HCT116 (cell line): ENCODE measurements around the gene PHOX2A. TPM values are rescaled to one million over a fixed set of nuclear protein-coding genes. Genes with fewer than 3 reads are reported as not detected.
A peak's percentile ranks its signal among the peaks of the same experiment; 100 is the strongest.

Experiments
- ATAC-seq: fragments of 200-7000 bp; cut with Tn5 transposase; 2 replicates; pipeline ENCODE4 v1.9.1; 2020; ENCODE audit warnings: mild to moderate bottlenecking, moderate library complexity
- BruUV-seq: library from RNA; stranded (reverse); fragments of 400-500 nt; replicated peaks from 2 replicates; lab custom pipeline; 2021; lab: Mats Ljungman, UMichigan
- CTCF ChIA-PET: fragments of 300-600 bp; sonication (Branson Sonifier 250); formaldehyde crosslinking; loops from one replicate; lab custom pipeline; 2021; ENCODE audit warnings: antibody characterized with exemption; lab: Charles Lee
- POLR2A ChIA-PET: fragments of 300-600, 350-600 bp; sonication (Branson Sonifier 250); formaldehyde crosslinking; loops from one replicate; lab custom pipeline; 2021; ENCODE audit warnings: antibody characterized with exemption; lab: Charles Lee
- RAD21 ChIA-PET, 2 experiments: fragments of 300-600 bp; sonication (Branson Sonifier 250); formaldehyde crosslinking; loops; one replicate each; lab custom pipeline; 2023; ENCODE audit warnings: low total read pairs in 2 of 2; ENCODE audit not compliant: uncharacterized antibody in 2 of 2, unreplicated experiment in 2 of 2, low non-redundant PET in 1 of 2; lab: Charles Lee
- DNase-seq: peaks from one replicate; pipeline ENCODE4 v3.0.0-alpha.2; 2010; ENCODE audit warnings: low read depth, low spot score
- H2AFZ ChIP-seq: fragments of 200-600 bp; shearing (Covaris generic), sonication (generic); 2 replicates; pipeline ENCODE4 v1.6.1; 2017; ENCODE audit warnings: low read depth, mixed run types, mixed read lengths, antibody characterized with exemption, low read length; ENCODE audit not compliant: poor library complexity, severe bottlenecking
- H3K27ac ChIP-seq: 2 replicates; pipeline ENCODE4 v1.5.1; 2012; ENCODE audit warnings: low read depth, low read length
- H3K27me3 ChIP-seq: fragments of 200-600 bp; sonication (generic); 2 replicates; pipeline ENCODE4 v1.6.1; 2016; ENCODE audit warnings: mixed run types, low read length, mixed read lengths; ENCODE audit not compliant: insufficient read depth
- H3K36me3 ChIP-seq, 2 experiments: fragments of 200-500 bp in 1 of 2; fragments of 200-600 bp in 1 of 2; sonication (Bioruptor generic) in 1 of 2; sonication (generic) in 1 of 2; 2 replicates each; pipeline versions ENCODE4 v1.5.1 to v1.6.1; 2014 to 2016; ENCODE audit warnings: low read length in 2 of 2, inconsistent platforms in 1 of 2, mixed read lengths in 1 of 2, mixed run types in 1 of 2; ENCODE audit not compliant: insufficient read depth in 2 of 2, control insufficient read depth in 1 of 2
- H3K4me1 ChIP-seq, 2 experiments: fragments of 200-600 bp in 1 of 2; sonication (generic) in 1 of 2; 2 replicates each; pipeline versions ENCODE4 v1.5.1 to v1.6.1; 2012 to 2017; ENCODE audit warnings: low read length in 2 of 2, inconsistent platforms in 1 of 2, mild to moderate bottlenecking in 1 of 2, mixed read lengths in 1 of 2, mixed run types in 1 of 2, moderate library complexity in 1 of 2; ENCODE audit not compliant: insufficient read depth in 2 of 2, control insufficient read depth in 1 of 2
- H3K4me2 ChIP-seq: fragments of 200-600 bp; sonication (generic); 2 replicates; pipeline ENCODE4 v1.6.1; 2017; ENCODE audit warnings: mixed run types, low read length, mixed read lengths
- H3K4me3 ChIP-seq, 2 experiments: fragments of 200-600 bp in 1 of 2; sonication (generic) in 1 of 2; replicated peaks in 1 of 2; 2 replicates each; pipeline ENCODE4 v1.5.1; 2011 to 2016; ENCODE audit warnings: low read length in 2 of 2, control low read depth in 1 of 2, low read depth in 1 of 2, mild to moderate bottlenecking in 1 of 2, mixed read lengths in 1 of 2, mixed run types in 1 of 2
- H3K79me2 ChIP-seq: fragments of 200-600 bp; sonication (generic); 2 replicates; pipeline ENCODE4 v1.6.1; 2017; ENCODE audit warnings: mild to moderate bottlenecking, mixed run types, low read length, moderate library complexity, mixed read lengths; ENCODE audit not compliant: insufficient read depth
- H3K9ac ChIP-seq: fragments of 200-600 bp; sonication (generic); 2 replicates; pipeline ENCODE4 v1.6.1; 2016; ENCODE audit warnings: low read length, mixed read lengths
- H3K9me2 ChIP-seq: fragments of 200-600 bp; sonication (generic), shearing (Covaris generic); 2 replicates; pipeline ENCODE4 v1.6.1; 2017; ENCODE audit warnings: mixed run types, mild to moderate bottlenecking, moderate library complexity; ENCODE audit not compliant: insufficient read depth
- H3K9me3 ChIP-seq, 2 experiments: fragments of 200-500 bp in 1 of 2; fragments of 200-600 bp in 1 of 2; sonication (Bioruptor generic) in 1 of 2; sonication (generic) in 1 of 2; 2 replicates each; pipeline ENCODE4 v1.6.1; 2014 to 2017; ENCODE audit warnings: low read length in 2 of 2, mixed read lengths in 2 of 2, inconsistent platforms in 1 of 2, low read depth in 1 of 2, mild to moderate bottlenecking in 1 of 2, mixed run types in 1 of 2, moderate library complexity in 1 of 2; ENCODE audit not compliant: control insufficient read depth in 1 of 2, insufficient read depth in 1 of 2
- H4K20me1 ChIP-seq: fragments of 200-600 bp; sonication (generic), shearing (Covaris generic); 2 replicates; pipeline ENCODE4 v1.6.1; 2017; ENCODE audit warnings: mixed run types, mild to moderate bottlenecking, moderate library complexity; ENCODE audit not compliant: insufficient read depth
- EGR1 ChIP-seq: IDR thresholded peaks from 2 replicates; pipeline ENCODE4 v1.6.1; 2012; ENCODE audit warnings: low read depth
- EZH2 ChIP-seq: fragments of 200-600 bp; sonication (generic); IDR thresholded peaks from 2 replicates; pipeline ENCODE4 v1.6.1; 2017; ENCODE audit warnings: antibody characterized with exemption, mixed run types
- FOSL1 ChIP-seq: IDR thresholded peaks from 2 replicates; pipeline ENCODE4 v1.6.1; 2012; ENCODE audit warnings: low read depth
- JUND ChIP-seq: IDR thresholded peaks from 2 replicates; pipeline ENCODE4 v1.6.1; 2012
- MAX ChIP-seq: IDR thresholded peaks from 2 replicates; pipeline ENCODE4 v1.6.1; 2012
- POLR2AphosphoS5 ChIP-seq: IDR thresholded peaks from 2 replicates; pipeline ENCODE4 v1.6.1; 2011; ENCODE audit warnings: mild to moderate bottlenecking, low read depth, low read length, moderate library complexity
- SIN3A ChIP-seq: IDR thresholded peaks from 2 replicates; pipeline ENCODE4 v1.6.1; 2012; ENCODE audit warnings: low read depth
- SP1 ChIP-seq: IDR thresholded peaks from 2 replicates; pipeline ENCODE4 v1.6.1; 2012; ENCODE audit warnings: low read depth
- YY1 ChIP-seq: IDR thresholded peaks from 2 replicates; pipeline ENCODE4 v1.6.1; 2011; ENCODE audit warnings: low read length, low read depth, moderate library complexity, mild to moderate bottlenecking; ENCODE audit not compliant: insufficient replicate concordance; ENCODE audit errors: extremely low read depth
- ZFX ChIP-seq: fragments of 450-650 bp; IDR thresholded peaks from 2 replicates; pipeline ENCODE4 v1.6.1; 2017
- ZNF274 ChIP-seq: fragments of 200-500 bp; sonication (Bioruptor generic); IDR thresholded peaks from 2 replicates; pipeline ENCODE4 v1.6.1; 2014; ENCODE audit warnings: mild to moderate bottlenecking, low read depth, low read length, inconsistent platforms
- intact Hi-C: fragments of 100-400 bp; cut with micrococcal nuclease; formaldehyde crosslinking; loops from 2 replicates; pipeline ENCODE4 v1.10.0; 2022
- total RNA-seq: library from RNA; stranded (reverse); gene quantifications from one replicate; pipeline ENCODE4 v1.2.1, GENCODE V29; 2021; ENCODE audit not compliant: unreplicated experiment
- TF ChIP-seq, protein P1 (sequence below): IDR thresholded peaks from 2 replicates; pipeline ENCODE4 v1.6.1; 2012; ENCODE audit warnings: low read depth
- TF ChIP-seq, protein P2 (sequence below): IDR thresholded peaks from 2 replicates; pipeline ENCODE4 v1.6.1; 2012

Gene PHOX2A
- total RNA-seq, 1 experiment from 2014 or later = not detected

- TF ChIP-seq ZFX (no peak), SP1 (no peak), FOSL1 (no peak), YY1 (no peak)
- TF ChIP-seq, protein P1, sequence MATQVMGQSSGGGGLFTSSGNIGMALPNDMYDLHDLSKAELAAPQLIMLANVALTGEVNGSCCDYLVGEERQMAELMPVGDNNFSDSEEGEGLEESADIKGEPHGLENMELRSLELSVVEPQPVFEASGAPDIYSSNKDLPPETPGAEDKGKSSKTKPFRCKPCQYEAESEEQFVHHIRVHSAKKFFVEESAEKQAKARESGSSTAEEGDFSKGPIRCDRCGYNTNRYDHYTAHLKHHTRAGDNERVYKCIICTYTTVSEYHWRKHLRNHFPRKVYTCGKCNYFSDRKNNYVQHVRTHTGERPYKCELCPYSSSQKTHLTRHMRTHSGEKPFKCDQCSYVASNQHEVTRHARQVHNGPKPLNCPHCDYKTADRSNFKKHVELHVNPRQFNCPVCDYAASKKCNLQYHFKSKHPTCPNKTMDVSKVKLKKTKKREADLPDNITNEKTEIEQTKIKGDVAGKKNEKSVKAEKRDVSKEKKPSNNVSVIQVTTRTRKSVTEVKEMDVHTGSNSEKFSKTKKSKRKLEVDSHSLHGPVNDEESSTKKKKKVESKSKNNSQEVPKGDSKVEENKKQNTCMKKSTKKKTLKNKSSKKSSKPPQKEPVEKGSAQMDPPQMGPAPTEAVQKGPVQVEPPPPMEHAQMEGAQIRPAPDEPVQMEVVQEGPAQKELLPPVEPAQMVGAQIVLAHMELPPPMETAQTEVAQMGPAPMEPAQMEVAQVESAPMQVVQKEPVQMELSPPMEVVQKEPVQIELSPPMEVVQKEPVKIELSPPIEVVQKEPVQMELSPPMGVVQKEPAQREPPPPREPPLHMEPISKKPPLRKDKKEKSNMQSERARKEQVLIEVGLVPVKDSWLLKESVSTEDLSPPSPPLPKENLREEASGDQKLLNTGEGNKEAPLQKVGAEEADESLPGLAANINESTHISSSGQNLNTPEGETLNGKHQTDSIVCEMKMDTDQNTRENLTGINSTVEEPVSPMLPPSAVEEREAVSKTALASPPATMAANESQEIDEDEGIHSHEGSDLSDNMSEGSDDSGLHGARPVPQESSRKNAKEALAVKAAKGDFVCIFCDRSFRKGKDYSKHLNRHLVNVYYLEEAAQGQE = no peak
These were observed 30.5 kb upstream of the PHOX2A start (continued) for GRCh38 chr11:72274435-72274834.

DNA sequence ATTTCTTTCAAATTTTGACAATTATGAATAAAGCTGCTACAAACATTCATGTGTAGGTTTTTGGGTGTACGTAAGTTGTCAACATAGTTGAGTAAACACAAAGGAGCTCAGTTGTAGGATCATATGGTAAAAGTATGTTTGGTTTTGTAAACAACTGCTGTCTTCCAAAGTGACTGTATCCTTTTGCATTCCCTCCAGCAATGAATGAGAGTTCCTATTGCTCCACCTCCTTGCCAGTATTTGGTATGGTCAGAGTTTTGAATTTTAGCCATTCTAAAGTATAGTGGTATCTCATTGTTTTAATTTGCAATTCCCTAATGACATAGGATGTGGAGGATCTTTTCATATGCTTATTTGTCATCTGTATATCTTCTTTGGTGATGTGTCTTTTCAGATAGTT lies 28.0 kb upstream of the PHOX2A start:
- Histone ChIP-seq H3K27me3 (no peaks in the 10 kb centered on the region), H3K79me2 (no peaks in the 10 kb centered on the region), H3K4me1 (peaks cover 0 to 5% of the 10 kb centered on the region in 2 experiments; a peak in 1 of 4 replicates), H3K36me3 (no peaks in the 10 kb centered on the region), H3K27ac (no peak overlapping the region), H2AFZ (peak overlapping the region; percentile 12), H3K4me2 (no peak overlapping the region), H3K4me3 (no peak overlapping the region), H3K9me3 (no peaks in the 10 kb centered on the region), H4K20me1 (no peaks in the 10 kb centered on the region), H3K9me2 (no peaks in the 10 kb centered on the region), H3K9ac (no peak overlapping the region)
- no peak for ATAC-seq
- DNase-seq = no peak
- intact Hi-C loops = no loop called here
- ChIA-PET CTCF (no interaction called here), RAD21 (no interaction called here), POLR2A (no interaction called here)
- no TSS peak for BruUV-seq
- no peak for TF ChIP-seq ZNF274
- no peak for TF ChIP-seq MAX
- TF ChIP-seq FOSL1 = no peak
- no peak for TF ChIP-seq JUND
- no peak for TF ChIP-seq YY1
- no peak for TF ChIP-seq POLR2AphosphoS5
- no peak for TF ChIP-seq SIN3A
- TF ChIP-seq, protein P1 = no peak
- TF ChIP-seq EGR1 = no peak
- TF ChIP-seq EZH2 = no peak
- TF ChIP-seq, protein P2, sequence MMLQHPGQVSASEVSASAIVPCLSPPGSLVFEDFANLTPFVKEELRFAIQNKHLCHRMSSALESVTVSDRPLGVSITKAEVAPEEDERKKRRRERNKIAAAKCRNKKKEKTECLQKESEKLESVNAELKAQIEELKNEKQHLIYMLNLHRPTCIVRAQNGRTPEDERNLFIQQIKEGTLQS = no peak
